HG03378 (cell line): ENCODE data around the gene PPM1B.
"Not testable (repeated sequence)": the region's sequence is repeated elsewhere in the genome, so short reads cannot be mapped to it uniquely, and the experiment has no call there.

Experiments used
- ATAC-seq: cut with Tn5 transposase; IDR thresholded peaks from one replicate; pipeline ENCODE4 v1.9.1; 2021; ENCODE audit warnings: mild to moderate bottlenecking, moderate library complexity; ENCODE audit not compliant: unreplicated experiment

Gene PPM1B

GRCh38 chr2:44195714-44196113 lies 27.0 kb downstream of the PPM1B start:
- no peak for ATAC-seq

- no peak for ATAC-seq
Observed at GRCh38 chr2:44197816-44198215, 29.1 kb downstream of the PPM1B start.

GRCh38 chr2:44200011-44200410 lies 31.3 kb downstream of the PPM1B start:
- no peak for ATAC-seq

- ATAC-seq, result no peak
Observed at GRCh38 chr2:44200759-44201158, 32.1 kb downstream of the PPM1B start.

GRCh38 chr2:44201648-44202165 lies 33.0 kb downstream of the PPM1B start:
- ATAC-seq, result no peak

DNA sequence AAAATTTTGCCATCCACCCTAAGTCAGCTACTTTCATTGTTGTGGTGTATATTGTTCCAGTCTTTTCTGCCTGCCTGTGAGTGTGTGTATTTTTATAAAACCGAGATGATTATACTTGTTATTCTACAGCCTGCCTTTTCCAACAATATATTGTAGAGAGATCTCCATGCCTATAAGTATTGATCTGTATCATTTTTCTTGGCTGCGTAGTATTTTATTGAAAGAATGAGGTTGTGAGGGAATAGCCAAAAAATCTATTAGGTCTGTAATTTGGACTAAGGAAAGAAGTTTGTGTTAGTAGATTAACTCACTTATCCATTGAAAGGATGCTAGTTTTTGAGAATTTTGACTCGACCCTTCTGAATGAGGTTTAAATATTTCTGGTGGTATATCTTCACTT lies 34.9 kb downstream of the PPM1B start:
- ATAC-seq, result no peak

DNA sequence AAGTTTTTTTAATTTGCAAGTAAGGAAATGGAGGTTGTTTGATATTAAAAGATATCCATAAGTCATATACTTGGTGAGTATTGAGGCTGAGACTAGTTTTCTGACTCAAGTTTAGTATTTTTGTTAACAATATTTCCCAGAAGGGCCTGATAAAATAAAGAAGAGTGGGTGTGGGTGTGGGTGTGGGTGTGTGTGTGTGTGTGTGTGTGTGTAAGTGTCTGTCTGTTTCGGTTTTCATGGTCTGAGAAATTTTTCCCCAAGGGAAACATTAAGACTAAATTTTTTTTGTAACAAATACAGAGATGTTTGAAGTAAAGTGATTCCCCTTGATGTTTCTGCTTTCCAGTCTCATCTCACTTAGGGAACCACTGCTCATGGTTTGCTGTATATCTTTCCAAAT lies 36.5 kb downstream of the PPM1B start:
- no peak for ATAC-seq

- no peak for ATAC-seq
Observed at GRCh38 chr2:44207102-44207501, 38.4 kb downstream of the PPM1B start.

DNA sequence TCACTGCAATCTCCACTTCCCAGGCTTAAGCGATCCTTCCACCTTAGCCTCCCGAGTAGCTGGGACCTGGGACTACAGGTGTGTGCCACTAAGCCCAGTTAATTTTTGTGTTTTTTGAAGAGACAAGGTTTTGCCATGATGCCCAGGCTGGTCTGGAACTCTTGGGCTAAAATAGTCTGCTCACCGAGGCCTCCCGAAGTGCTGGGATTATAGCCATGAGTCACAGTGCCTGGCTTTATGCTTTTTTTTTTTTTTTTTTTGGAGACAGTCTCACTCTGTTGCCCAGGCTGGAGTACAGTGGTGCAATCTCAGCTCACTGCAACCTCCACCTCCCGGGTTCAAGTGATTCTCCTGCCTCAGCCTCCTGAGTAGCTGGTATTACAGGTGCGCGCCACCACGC lies 39.0 kb downstream of the PPM1B start:
- not testable (repeated sequence) for ATAC-seq

DNA sequence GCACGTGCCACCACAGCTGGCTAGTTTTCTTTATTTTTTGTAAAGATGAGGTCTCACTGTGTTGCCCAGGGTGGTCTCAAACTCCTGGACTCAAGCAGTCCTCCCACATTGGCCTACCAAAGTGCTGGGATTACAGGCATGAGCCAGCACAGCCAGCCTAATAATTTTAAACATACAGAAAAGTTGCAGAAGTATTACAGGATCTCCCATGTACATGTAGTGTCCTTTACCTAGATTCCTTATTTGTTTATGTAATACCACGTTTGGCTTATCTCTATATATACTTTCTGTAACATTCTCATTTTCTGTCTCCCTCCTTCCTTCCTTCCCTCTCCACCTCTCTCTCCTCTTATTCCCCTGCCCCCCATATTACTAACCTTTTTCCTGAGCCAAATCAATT lies 41.7 kb downstream of the PPM1B start:
- no peak for ATAC-seq

- no peak for ATAC-seq
Observed at GRCh38 chr2:44211183-44211582, 42.5 kb downstream of the PPM1B start.

DNA sequence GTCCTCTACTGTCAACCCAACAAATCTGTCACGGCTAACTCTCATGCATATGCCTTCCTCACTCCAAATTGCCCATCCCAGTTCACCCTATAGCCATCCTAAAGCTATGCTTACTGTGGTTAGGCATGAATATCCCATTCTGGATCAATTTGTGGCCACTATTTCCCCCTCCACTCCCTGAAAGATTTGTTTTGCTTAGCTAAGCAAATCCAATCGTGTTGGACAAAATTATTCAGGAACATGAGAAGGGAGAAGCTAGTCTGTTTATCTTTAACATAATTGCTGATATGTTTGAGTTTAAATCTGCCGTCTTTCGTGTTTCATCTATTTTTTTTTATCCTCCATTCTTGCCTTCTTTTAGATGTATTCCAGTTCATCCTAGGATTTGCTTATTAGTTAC lies 43.6 kb downstream of the PPM1B start:
- no peak for ATAC-seq

DNA sequence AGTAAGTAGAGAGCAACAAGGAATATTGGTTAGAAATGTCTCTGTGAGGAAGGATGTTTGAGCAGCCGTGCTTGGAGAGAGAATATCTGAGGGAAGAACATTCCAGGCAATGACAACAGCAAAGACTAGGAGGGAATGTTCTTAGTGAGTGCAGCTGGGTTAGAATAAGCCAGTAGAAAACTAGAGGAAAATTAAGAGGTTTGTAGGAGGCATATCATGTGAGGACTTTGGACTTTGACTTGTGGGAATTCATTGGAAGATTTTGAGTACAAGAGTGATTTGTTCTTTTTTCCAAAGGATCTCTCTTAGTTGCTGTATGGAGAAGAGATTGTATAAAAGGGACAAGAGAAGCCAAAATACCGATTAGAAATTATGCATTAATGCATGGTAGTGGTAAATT lies 47.2 kb downstream of the PPM1B start:
- no peak for ATAC-seq

- no peak for ATAC-seq
Observed at GRCh38 chr2:44218771-44219170, 50.1 kb downstream of the PPM1B start.

DNA sequence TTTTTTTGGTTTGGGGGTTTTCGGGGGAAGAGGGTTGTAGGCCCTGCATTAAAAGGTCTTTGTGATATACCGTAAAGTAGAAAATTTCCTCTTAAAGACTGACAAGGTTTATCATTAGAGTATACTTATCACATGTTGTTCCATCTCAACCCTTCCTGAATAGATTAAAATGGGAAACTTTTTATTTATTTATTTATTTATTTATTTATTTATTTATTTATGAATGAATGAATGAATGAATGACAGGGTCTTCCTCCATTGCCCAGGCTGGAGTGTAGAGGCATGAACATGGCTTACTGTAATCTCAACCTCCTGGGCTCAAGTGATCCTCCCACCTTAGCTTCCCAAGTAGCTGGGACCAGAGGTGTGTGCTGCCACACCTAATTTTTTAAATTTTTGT lies 58.1 kb downstream of the PPM1B start:
- ATAC-seq, result no peak

- no peak for ATAC-seq
Observed at GRCh38 chr2:44230378-44230777, 61.7 kb downstream of the PPM1B start.

GRCh38 chr2:44233450-44234128 lies 64.9 kb downstream of the PPM1B start:
- no peak for ATAC-seq

DNA sequence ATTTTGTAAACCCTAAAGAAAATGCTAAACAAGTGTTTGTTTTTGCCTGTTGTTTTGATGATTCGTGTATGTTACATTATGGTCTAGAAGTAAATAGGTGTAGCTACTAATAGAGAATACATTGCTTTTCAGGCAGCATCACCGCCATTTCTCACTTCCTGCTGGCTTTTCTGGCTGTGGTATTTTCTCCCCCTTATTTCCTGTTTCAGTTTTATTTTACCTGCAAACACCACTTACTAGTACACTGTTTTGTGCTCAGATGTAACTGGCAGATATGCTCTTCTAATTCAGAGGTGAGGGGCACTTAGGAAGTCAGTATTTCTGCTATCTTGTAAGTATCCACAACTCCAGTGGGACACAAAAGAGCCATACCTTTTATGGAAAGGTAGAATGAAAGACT lies 68.5 kb downstream of the PPM1B start:
- ATAC-seq, result peak; percentile 55

DNA sequence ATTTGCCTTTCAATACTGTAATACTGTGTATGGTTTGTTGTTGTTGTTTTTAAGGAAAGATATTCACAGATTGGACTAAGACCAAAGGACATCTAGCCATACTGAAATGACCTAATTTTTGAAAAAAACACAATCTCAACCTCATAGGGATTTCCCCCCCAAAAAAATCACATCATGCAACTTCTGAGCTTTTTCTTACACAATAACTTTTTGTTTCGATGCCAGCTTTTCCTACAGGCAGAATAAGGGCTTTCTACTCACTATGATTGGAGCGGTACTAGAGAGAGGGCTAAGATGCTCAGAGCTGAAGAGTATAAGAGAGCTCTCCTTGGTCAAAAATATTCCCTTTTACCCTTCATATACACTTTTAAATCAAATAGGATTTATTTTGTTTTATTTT lies 74.2 kb downstream of the PPM1B start:
- no peak for ATAC-seq

DNA sequence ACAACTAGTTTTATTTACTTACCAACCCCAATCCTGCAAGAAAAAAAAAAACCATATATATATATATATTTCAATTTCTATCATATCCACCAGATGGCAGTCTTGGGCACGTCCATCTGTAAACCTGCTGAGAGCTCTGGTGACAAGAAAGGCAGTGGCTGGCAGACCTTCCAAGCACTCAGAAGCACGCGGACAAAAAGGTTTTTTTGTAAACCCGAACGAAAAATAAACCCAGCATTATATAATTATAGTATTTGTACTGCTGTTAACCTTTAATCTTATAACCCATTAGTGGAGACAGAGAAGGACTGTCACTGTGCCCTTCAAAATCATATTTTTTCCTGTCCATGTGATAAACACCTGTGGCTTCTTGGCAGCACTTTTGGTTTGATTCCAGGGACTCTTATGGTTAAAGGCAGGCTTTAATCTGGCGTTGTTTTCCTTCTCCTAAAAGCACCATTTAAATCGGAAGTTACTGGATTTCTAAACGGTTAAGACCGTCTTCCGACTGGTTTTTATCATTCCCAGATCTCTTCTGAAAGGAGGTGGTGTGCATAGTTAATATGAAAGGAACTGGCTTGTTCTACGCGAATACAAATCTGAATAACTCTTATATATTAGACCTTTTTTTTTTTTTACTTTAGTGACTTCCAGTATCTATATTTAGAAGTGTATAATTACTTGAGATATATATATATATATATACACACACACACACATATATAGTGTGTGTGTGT lies 75.6 kb downstream of the PPM1B start:
- no peak for ATAC-seq

DNA sequence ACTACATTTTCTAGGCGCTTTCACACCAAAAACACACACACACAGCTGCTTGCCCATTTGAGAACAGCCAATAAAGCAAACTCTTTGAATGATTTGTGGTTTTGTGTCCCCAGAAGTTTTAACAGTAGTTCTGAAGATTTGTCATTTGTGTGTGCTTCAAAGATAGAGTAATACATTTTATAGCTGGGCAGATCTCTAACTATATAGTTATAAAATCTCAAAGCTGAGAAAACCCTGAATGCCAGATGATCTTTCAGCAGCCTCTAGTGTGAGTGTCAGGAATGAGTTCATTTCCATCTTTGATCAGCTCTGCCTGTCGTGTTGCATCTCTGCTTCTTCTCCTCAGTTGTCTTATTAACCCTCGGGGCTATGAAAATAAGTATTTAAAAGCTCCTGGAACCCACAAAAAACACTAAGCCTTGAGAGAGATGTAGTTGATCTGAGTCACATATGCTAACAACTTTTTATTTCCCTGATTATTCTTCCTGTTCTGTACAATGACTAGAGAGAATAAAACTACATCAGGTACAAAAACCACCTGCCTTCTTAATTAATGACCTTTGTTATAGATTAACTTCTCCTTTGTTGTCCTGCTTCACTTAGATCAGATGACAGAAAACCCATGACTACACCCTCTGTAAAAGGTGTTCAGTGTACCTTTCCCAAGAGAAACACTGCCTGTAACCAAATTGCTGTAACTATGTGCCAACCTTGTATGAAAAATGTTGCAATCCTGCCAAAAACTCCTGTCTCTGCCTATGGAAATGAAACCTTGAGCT lies 76.6 kb downstream of the PPM1B start:
- no peak for ATAC-seq

DNA sequence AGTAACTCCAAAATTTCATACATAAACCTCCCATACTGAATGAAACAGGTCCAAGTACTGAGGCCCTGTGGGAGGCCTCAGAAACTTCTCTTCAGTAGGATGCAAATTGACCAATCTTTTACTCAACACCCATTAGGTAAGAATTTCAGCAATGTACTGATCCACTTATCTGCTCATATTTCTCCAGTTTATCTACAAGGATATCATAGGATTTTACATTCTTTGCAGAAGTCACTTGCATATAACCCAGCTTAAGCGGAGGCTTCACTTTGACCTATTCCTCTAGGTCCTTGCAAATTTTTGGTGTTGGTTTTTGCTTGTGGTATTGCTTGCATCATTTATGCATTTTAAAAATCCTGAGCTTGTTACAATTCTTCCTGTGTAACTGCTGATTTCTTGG lies 77.8 kb downstream of the PPM1B start:
- ATAC-seq, result no peak
